ENCODE measurements around the gene IL15RA.

IL15RA gene

GRCh38 chr10:5924889-5925288 is 52.5 kb downstream of the IL15RA start:
- DNase-seq (ENCODE audit: low read depth): no peak
- no peak for TF ChIP-seq CTCF (conservative IDR thresholded peaks at IDR 0.05; ENCODE audit: low read length)
- no peak overlapping the region for H3K4me3 ChIP-seq (ENCODE audit: low read length)

- TF ChIP-seq CTCF (conservative IDR thresholded peaks at IDR 0.05; ENCODE audit: low read length): no peak
- no peak for DNase-seq (ENCODE audit: low read depth)
- no peak overlapping the region for H3K4me3 ChIP-seq (ENCODE audit: low read length)
Measured at GRCh38 chr10:5921746-5922145, 55.6 kb downstream of the IL15RA start.

GRCh38 chr10:5919568-5919967 is 57.8 kb downstream of the IL15RA start:
- DNase-seq (ENCODE audit: low read depth): no peak
- TF ChIP-seq CTCF (conservative IDR thresholded peaks at IDR 0.05; ENCODE audit: low read length): no peak

GRCh38 chr10:5918763-5919162 is 58.6 kb downstream of the IL15RA start:
- H3K4me3 ChIP-seq (ENCODE audit: low read length): no peak overlapping the region
- TF ChIP-seq CTCF (conservative IDR thresholded peaks at IDR 0.05; ENCODE audit: low read length): no peak
- DNase-seq (ENCODE audit: low read depth): no peak

More at GRCh38 chr10:5919568-5919967, 57.8 kb downstream of the IL15RA start:
- H3K4me3 ChIP-seq (ENCODE audit: low read length): no peak overlapping the region

GRCh38 chr10:5917305-5917704 is 60.0 kb downstream of the IL15RA start:
- no peak overlapping the region for H3K4me3 ChIP-seq (ENCODE audit: low read length)
- DNase-seq (ENCODE audit: low read depth): no peak
- no peak for TF ChIP-seq CTCF (conservative IDR thresholded peaks at IDR 0.05; ENCODE audit: low read length)

- H3K4me3 ChIP-seq (ENCODE audit: low read length): no peak overlapping the region
- DNase-seq (ENCODE audit: low read depth): no peak
- no peak for TF ChIP-seq CTCF (conservative IDR thresholded peaks at IDR 0.05; ENCODE audit: low read length)
Measured at GRCh38 chr10:5915451-5915850, 61.9 kb downstream of the IL15RA start.

GRCh38 chr10:5913736-5914135 is 63.6 kb downstream of the IL15RA start:
- H3K4me3 ChIP-seq (ENCODE audit: low read length): no peak overlapping the region
- TF ChIP-seq CTCF (conservative IDR thresholded peaks at IDR 0.05; ENCODE audit: low read length): no peak
- DNase-seq (ENCODE audit: low read depth): no peak
